ENCODE results near the gene SPOCK1.

The SPOCK1 gene

GRCh38 chr5:137176126-137176525 lies 323.0 kb downstream of the SPOCK1 start:
- in situ Hi-C loops (cut with MboI; ENCODE audit: low sequenced_read_pairs) = no loop called here

- in situ Hi-C loops (cut with MboI; ENCODE audit: low sequenced_read_pairs) = no loop called here
These were observed 324.9 kb downstream of the SPOCK1 start for GRCh38 chr5:137174196-137174595.

DNA sequence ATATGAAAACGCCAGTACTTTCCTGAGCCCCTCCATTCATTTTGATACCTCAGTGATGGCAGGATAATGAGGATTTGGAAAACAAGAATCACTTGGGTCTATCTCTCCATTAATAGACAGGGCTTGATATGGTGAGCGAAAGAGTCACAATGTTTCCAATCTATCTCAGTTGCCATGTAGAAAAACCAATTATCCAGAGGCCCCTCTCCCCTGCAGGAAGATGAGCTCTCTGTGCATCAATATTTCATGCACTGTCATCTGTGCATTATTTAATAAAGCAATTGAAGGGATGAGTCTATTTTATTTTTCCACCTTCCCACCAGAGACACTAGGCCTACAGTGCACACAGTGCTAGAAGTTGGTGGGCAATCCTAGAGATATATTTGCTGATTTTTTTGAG lies 326.9 kb downstream of the SPOCK1 start:
- in situ Hi-C loops (cut with MboI; ENCODE audit: low sequenced_read_pairs) = no loop called here

DNA sequence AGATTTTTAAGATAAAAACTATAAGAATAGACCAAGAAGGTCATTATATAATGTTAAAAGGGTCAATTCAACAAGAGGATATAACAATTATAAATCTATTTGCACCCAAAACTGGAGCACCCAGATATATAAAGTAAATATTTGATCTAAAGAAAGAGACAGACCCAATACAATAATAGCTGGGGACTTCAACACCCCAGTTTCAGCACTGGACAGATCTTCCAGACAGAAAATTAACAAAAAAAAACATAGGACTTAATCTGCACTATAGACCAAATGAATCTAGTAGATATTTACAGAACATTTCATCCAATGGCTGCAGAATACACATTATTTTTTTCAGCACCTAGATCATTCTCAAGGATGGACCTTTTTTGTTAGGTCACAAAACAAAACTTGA lies 331.9 kb downstream of the SPOCK1 start:
- in situ Hi-C loops (cut with MboI; ENCODE audit: low sequenced_read_pairs) = no loop called here

GRCh38 chr5:137164961-137165360 lies 334.2 kb downstream of the SPOCK1 start:
- in situ Hi-C loops (cut with MboI; ENCODE audit: low sequenced_read_pairs) = no loop called here

DNA sequence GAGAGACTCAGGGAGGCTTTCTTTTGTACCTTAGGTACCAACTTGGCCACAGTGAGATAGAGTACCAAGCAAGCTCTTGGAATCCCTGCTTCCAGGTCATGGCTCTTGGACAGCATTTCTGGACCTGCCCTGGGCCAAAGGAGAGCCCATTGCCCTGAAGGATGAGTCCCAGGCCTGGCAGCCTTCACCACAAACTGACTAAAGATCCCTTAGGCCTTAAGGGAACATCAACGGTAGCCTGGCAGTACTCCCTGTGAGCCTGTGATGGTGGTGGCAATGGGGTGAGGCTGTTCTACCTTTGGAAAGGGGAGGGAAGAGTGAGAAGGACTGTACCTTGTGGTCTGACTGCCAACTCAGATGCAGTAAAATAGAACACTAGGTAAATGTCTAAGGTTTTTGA lies 334.6 kb downstream of the SPOCK1 start:
- in situ Hi-C loops (cut with MboI; ENCODE audit: low sequenced_read_pairs) = no loop called here

- in situ Hi-C loops (cut with MboI; ENCODE audit: low sequenced_read_pairs) = no loop called here
These were observed 340.4 kb downstream of the SPOCK1 start for GRCh38 chr5:137158691-137159090.

- in situ Hi-C loops (cut with MboI; ENCODE audit: low sequenced_read_pairs) = no loop called here
These were observed 342.9 kb downstream of the SPOCK1 start for GRCh38 chr5:137156180-137156579.

DNA sequence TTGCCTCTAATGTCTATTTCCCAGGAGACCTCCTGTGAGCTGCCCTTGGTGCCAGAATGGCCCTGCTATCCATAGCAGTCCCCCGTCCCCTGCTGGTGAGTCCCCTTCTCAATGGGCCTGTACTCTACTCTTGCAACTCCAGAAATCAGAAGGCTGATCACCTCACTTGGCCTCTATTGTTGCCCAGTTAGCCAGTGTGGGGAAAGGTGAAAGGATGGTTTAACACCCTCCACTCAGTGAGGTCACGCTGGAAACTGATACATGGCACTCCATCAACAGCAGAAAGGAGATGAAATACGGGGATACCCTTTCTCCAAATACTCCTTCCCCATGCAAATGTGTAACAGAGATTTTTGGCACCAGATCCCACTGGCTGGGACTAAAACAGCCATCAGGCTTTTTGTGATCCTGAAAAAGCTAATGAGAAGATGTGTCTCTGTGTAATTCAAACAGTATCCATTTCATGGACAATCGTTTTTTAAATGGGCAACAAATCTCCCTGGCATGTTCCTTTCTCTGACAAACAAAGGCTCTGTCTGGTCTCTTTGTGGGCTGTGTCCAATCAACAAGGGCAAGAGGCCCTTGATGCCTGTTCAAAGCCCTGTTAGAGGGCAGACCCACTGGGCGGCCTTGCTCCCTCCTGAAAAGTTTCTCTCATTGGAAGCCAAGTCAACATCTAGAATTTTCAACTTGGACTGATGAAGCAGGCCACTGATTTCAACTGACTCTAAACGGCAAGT lies 343.7 kb downstream of the SPOCK1 start:
- in situ Hi-C loops (cut with MboI; ENCODE audit: low sequenced_read_pairs) = no loop called here

- in situ Hi-C loops (cut with MboI; ENCODE audit: low sequenced_read_pairs) = no loop called here
These were observed 346.5 kb downstream of the SPOCK1 start for GRCh38 chr5:137152616-137153015.

DNA sequence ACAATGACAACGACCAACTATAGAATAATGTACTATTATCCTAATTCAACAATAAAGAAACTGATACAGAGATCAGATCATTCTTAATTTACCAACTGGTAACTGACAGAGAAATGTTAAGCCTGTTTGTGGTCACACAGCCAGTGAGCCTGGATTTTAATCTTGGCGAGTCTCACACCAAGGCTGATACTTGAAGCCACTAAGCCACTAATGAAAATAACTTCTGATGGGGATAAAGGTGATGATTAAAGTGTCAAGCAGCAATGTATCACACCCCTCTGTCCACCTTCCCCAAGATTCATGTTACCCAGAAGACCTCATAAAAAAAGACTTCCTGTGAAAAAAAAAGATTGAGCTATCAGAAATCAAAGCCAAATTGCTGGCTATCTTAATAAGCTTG lies 350.5 kb downstream of the SPOCK1 start:
- in situ Hi-C loops (cut with MboI; ENCODE audit: low sequenced_read_pairs) = no loop called here

GRCh38 chr5:137148159-137148558 lies 351.0 kb downstream of the SPOCK1 start:
- in situ Hi-C loops (cut with MboI; ENCODE audit: low sequenced_read_pairs) = no loop called here

GRCh38 chr5:137147346-137147745 lies 351.8 kb downstream of the SPOCK1 start:
- in situ Hi-C loops (cut with MboI; ENCODE audit: low sequenced_read_pairs) = no loop called here

GRCh38 chr5:137146402-137146890 lies 352.7 kb downstream of the SPOCK1 start:
- in situ Hi-C loops (cut with MboI; ENCODE audit: low sequenced_read_pairs) = no loop called here

GRCh38 chr5:137145721-137146120 lies 353.4 kb downstream of the SPOCK1 start:
- in situ Hi-C loops (cut with MboI; ENCODE audit: low sequenced_read_pairs) = no loop called here

GRCh38 chr5:137144656-137145055 lies 354.5 kb downstream of the SPOCK1 start:
- in situ Hi-C loops (cut with MboI; ENCODE audit: low sequenced_read_pairs) = no loop called here

DNA sequence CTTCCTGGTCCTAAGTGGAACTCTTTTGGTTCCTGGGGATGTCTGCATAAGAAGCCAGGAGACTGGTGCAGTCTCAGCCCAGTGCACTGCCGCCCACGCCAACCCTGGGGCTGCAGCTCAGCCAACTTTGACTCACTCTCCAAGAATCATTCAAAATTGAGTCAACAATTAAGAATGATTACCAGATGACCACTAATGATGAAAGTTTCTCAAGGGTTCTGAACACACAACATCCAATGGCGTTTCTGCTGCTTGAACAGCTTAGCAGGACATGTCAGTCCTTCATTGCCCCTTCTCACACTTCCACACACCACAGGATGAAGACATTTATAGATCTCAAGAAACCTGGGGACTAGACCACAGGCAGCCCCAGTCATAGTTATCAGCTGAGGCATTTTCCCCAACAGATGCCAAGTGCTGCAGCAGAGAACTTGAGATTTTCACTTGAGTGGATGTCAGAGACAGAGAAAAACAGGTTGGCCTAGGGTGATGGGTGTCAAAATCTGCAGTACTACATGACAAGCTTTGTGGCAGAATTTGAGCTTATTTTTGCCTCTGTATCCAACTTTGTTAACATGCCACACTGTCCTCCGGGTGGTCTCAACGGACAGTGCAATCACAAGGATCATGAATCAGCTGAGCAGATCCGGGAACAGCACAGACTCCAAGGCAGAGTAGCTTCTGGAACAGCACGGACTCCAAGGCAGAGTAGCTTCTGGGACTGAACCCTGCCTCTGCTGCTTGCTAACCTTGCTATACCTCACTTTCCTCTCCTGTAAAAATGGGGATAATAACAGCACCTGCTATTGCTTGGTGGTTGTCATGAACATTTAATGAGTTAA lies 356.1 kb downstream of the SPOCK1 start:
- in situ Hi-C loops (cut with MboI; ENCODE audit: low sequenced_read_pairs) = no loop called here

DNA sequence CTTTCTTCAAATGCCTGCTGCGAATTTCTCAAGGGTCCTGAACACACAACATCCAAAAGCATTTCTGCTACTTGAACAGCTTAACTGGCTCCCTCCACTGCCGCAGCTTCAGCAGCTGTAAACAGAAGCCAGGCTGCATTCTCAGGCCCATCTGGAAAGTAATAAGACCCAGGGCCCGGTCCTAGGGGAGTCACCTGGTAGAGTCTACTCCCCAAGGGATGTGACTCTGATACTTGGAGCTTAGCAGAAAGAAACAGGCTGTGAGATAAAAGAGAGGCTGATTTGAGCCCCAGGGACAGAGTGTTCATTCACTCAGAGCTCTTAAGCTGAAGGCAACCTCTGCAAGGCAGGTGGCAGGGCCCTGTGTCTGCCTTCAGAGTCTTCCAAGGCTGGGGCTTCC lies 356.8 kb downstream of the SPOCK1 start:
- in situ Hi-C loops (cut with MboI; ENCODE audit: low sequenced_read_pairs) = no loop called here

DNA sequence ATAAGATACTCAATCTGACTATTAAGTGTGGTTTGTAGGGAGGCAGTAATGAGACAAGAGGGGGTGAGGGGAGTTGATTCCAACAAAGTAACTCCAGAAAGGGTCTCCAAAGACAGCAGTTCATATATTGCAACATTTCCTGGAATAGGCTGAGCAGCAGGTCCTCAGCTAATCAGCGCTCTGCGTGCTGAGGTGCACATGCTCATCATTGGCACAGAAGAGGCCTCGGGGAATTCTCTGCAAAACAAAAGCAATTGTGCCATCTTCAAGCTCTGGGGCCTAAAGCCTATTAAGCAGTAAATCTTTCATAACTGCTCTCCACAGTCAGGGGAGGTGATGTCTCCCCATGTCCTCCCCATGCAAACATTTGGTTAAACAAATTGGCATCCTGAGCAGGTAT lies 357.3 kb downstream of the SPOCK1 start:
- in situ Hi-C loops (cut with MboI; ENCODE audit: low sequenced_read_pairs) = no loop called here

DNA sequence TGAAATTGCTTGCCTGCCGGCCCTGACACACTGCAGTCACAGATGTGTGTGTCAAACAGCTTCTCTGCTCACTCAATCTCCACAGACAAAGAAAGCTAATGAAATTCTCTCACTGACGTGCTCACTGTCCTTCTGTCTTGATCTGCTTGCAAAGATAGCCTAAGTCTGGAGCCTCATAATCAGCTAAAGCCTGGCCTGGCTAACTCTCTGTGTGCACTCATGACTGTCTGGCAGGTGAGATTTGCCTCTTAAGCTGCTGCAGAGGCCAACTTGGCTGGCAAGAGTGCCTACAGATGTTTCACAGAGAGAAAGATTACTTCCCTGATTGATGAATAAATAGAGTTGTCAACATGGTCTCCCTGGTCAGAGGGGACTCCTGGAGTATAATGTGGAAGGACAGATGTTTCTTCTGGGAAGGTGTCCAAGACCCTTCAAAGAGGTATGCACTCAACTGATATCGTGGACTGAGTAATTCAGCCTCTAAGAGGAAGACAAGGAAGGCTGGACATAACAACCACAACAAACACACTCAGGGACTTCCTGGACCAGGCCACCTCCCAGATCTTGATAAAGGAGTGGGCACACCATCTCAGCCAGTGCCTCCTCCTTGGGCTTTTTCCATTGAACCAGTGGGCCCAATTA lies 362.0 kb downstream of the SPOCK1 start:
- in situ Hi-C loops (cut with MboI; ENCODE audit: low sequenced_read_pairs) = no loop called here

DNA sequence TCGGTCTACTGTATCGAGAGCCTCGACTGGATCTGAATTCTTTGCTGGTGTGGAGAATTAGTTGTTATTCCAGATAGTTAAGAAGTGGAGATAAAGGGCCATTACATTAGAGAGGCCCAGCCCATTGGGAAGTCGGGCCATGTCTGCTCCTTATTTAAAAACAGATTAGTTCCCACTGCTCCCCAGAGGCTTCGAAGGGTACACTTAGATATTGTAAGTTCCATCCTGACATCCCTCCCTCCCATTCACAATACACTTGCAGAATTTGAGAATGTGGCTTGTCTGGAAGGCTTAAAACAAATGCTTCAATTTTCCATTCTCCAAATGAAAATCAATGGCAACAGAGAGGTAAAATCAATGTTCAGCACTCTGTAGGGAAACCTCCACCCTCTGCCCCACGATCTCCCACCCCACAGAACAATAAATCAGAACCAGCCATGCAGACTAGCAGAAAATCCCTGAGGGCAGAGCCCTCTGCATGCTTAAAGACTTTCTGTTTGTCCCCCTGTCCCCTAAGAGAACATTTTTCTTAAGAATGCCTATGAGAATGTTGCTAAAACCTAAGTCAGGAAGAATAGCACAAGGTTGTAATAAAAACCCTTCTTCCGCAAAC lies 364.1 kb downstream of the SPOCK1 start:
- in situ Hi-C loops (cut with MboI; ENCODE audit: low sequenced_read_pairs) = no loop called here

All from HL-60/S4 treated with phorbol 12-myristate 13-acetate at 8.2 ng/mL for 4 days and 3 days (cell line).